GM13977 (cell line): ENCODE results near the gene MT1A.
"Not testable (repeated sequence)": the region's sequence is repeated elsewhere in the genome, so short reads cannot be mapped to it uniquely, and the experiment has no call there.

Experiments used
- DNase-seq: peaks from one replicate; pipeline ENCODE4 v3.0.0; 2012; ENCODE audit warnings: low spot score
- CTCF ChIP-seq: IDR thresholded peaks from 2 replicates; pipeline ENCODE4 v1.5.1; 2012; ENCODE audit warnings: mild to moderate bottlenecking, control low read depth; ENCODE audit not compliant: insufficient read depth; ENCODE audit errors: extremely low read depth, missing control alignments
- in situ Hi-C: fragments of 300-500 bp; cut with MboI; formaldehyde crosslinking; loops from one replicate; pipeline ENCODE4 v1.12.0; 2022; ENCODE audit warnings: low sequenced_read_pairs, low pct_unique_long_range_greater_than_20kb, mixed read lengths, inconsistent platforms; ENCODE audit not compliant: unreplicated experiment

Gene MT1A

GRCh38 chr16:56664506-56664905, 26.0 kb downstream of the MT1A start:
- DNase-seq, result no peak
- in situ Hi-C loops, result no loop called here

DNA sequence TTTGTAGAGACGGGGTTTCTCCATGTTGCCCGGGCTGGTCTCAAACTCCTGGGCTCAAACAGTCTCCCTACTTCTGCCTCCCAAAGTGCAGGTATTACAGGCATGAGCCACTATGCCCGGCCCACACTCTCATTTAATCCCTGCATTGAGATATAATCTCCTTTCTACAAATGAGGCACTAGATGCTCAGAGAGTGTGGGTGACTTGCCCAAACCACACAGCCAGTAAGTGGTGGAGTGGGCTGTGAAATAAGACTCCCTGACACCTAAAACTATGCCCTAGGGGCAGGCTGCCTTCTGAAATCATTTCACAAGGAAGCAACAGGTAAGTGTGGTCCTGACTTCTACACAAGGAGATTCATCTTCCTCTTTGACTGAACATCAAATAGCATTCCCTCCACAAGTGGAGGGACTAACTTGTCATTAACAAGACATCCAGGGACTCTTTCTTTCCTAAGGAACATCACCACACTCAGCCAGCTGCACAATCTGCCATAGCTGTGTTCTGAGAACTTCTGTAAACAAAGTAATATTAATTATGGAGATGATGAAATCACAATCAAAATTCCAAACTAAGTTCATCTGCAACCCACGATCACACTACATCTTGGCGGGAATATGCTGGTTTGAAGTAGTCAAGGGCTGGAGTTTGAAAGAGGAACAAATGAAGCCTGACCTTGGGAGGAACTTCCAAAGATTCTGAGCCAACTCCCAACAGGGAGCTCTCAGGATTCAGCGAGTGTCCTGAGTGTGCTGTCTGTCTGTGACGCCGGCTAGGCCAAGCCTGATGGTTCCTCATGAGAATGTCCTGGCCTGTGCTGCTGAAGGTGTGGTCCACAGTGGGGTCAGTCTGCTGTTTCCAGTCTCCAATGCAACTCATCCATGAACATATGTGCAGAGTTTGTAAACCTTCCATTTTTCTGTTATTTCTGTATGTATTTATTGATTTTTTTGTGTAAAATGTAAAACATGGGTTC, 27.1 kb downstream of the MT1A start:
- DNase-seq, in situ Hi-C loops: not testable (repeated sequence)

More at GRCh38 chr16:56664506-56664905, 26.0 kb downstream of the MT1A start:
- TF ChIP-seq CTCF, result no peak

GRCh38 chr16:56667581-56668571, 29.4 kb downstream of the MT1A start, which contains the start of gene MT1G:
Gene MT1G, minus strand, starts transcription at chr16:56668065. Its CDS starts 72 bp downstream, at chr16:56667993.
- no peak for TF ChIP-seq CTCF

GRCh38 chr16:56669005-56669839, 30.8 kb downstream of the MT1A start, which contains the start of gene MT1H:
Gene MT1H, plus strand, starts transcription at chr16:56669814. Its CDS starts 71 bp downstream, at chr16:56669885.
- in situ Hi-C loops, result no loop called here
- no peak for TF ChIP-seq CTCF
- no peak for DNase-seq

More at GRCh38 chr16:56667581-56668571, 29.4 kb downstream of the MT1A start, which contains the start of gene MT1G:
- in situ Hi-C loops, result no loop called here
- no peak for DNase-seq

- in situ Hi-C loops, result no loop called here
- no peak for TF ChIP-seq CTCF
- no peak for DNase-seq
These were observed 31.6 kb downstream of the MT1A start for GRCh38 chr16:56669840-56670619.

GRCh38 chr16:56670620-56670934, 32.1 kb downstream of the MT1A start:
- DNase-seq, result no peak
- TF ChIP-seq CTCF, result no peak
- in situ Hi-C loops, result no loop called here

GRCh38 chr16:56671691-56672090, 33.2 kb downstream of the MT1A start:
- DNase-seq, in situ Hi-C loops: not testable (repeated sequence)

DNA sequence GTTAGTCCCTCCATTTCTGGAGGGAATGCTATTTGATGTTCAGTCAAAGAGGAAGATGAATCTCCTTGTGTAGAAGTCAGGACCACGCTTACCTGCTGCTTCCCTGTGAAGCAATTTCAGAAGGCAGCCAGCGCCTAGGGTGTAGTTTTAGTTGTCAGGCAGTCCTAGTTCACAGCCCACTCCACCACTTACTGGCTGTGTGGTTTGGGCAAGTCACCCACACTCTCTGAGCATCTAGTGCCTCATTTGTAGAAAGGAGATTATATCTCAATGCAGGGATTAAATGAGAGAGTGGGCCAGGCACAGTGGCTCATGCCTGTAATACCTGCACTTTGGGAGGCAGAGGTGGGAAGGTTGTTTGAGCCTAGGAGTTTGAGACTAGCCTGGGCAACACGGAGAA, 33.7 kb downstream of the MT1A start:
- in situ Hi-C loops, DNase-seq: not testable (repeated sequence)
